Uterus (tissue), 4 donors: ENCODE data around the gene ANKRD44. TPM values are rescaled to one million over a fixed set of nuclear protein-coding genes. Genes with fewer than 3 reads are reported as not detected.
A peak's percentile ranks its signal among the peaks of the same experiment; 100 is the strongest.

Experiments used
- DNase-seq, 2 donors: peaks; one replicate each; pipeline ENCODE4 v3.0.0-alpha.2; 2019 to 2020
- H3K27ac ChIP-seq, 2 donors: fragments of 200-600 bp; sonication (generic); 1 replicate in 1 of 2; 2 replicates in 1 of 2; pipeline ENCODE4 v1.5.1; 2016 to 2018
- H3K27me3 ChIP-seq, 2 donors: fragments of 200-600 bp; sonication (generic); one replicate each; pipeline ENCODE4 v1.5.1; 2018 to 2019; ENCODE audit warnings: control low read depth in 1 of 2
- H3K36me3 ChIP-seq, 2 donors: fragments of 200-600 bp; sonication (generic); one replicate each; pipeline ENCODE4 v1.5.1; 2019; ENCODE audit warnings: control low read depth in 1 of 2
- H3K4me1 ChIP-seq, 2 donors: fragments of 200-600 bp; sonication (generic); one replicate each; pipeline ENCODE4 v1.5.1; 2018 to 2019; ENCODE audit warnings: control low read depth in 1 of 2
- H3K4me3 ChIP-seq, 2 donors: fragments of 200-600 bp; sonication (generic); 1 replicate in 1 of 2; 2 replicates in 1 of 2; pipeline ENCODE4 v1.5.1; 2018 to 2019; ENCODE audit warnings: mild to moderate bottlenecking in 1 of 2
- H3K9me3 ChIP-seq, 2 donors: fragments of 200-600 bp; sonication (generic); one replicate each; pipeline ENCODE4 v1.5.1; 2019; ENCODE audit warnings: control low read depth in 1 of 2
- POLR2A ChIP-seq, 2 donors: fragments of 450-650 bp; IDR thresholded peaks; one replicate each; pipeline ENCODE4 v1.6.1; 2016; ENCODE audit warnings: antibody characterized with exemption in 2 of 2, mild to moderate bottlenecking in 1 of 2, moderate library complexity in 1 of 2
- intact Hi-C: fragments of 100-400 bp; cut with DNase I; formaldehyde crosslinking; loops from one replicate; pipeline ENCODE4 v1.15.1; 2023; ENCODE audit warnings: low total_unique reads
- total RNA-seq, 4 donors: library from RNA; depleted of rRNA in 3 of 4; stranded (reverse); fragments of >200 nt in 3 of 4; gene quantifications; one replicate each; pipeline versions ENCODE4 v1.1.0 to v1.2.4, GENCODE V29; 2014 to 2023
- TF ChIP-seq, protein P1 (sequence below), 4 experiments: fragments of 200-600 bp in 2 of 4; fragments of 450-650 bp in 2 of 4; sonication (generic) in 2 of 4; IDR thresholded peaks; one replicate each; pipeline ENCODE4 v1.5.1; 2016 to 2019; ENCODE audit warnings: antibody characterized with exemption in 4 of 4, mild to moderate bottlenecking in 2 of 4, moderate library complexity in 1 of 4
- donor health status: DM: yes; HTN: yes; CAD: no.

ANKRD44 gene
- total RNA-seq, 4 donors from 2014 or later = 14.4 to 71.5 (median 23.2) TPM

DNA sequence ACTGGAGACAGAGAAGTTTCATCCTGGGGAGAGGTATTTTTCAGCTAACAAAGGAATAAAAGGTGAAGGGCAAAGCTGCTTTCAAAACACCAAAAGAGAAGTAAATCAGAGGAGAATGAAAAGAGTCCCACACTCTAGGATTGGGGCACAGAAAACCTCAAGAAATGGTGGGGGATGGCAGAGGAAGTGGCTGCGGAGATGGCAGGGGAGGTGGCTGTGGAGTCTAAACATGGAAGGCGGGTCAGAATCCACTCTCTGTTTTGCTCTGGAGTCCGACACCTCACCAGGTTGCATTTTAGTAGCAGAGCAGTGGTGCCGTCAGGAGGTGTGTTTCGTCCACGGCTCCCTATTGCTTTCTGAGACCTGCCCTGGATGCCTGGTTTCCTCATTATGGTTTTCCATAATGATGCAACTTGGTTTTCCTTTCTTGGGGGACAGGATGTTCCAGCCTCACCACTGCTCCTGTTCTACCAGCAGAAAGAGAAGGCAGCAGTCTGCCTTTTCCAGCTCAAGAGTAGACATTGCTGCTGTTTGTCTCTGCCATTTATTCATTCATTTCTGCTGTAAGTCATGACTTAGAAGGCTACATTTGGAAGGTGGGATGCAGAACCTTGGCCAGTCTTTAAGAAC is 188.7 kb downstream of the ANKRD44 start:
- no peaks in the 10 kb centered on the region for H3K4me1 ChIP-seq
- DNase-seq = no peak
- H3K27ac ChIP-seq = no peak overlapping the region
- intact Hi-C loops = loop anchor here (10.0 kb wide), 1 partner anchor 253 kb away; no protein-coding TSS in a partner anchor
- no peaks in the 10 kb centered on the region for H3K9me3 ChIP-seq
- no peaks in the 10 kb centered on the region for H3K27me3 ChIP-seq
- no peak overlapping the region for H3K4me3 ChIP-seq
- no peak for TF ChIP-seq POLR2A (IDR thresholded peaks at IDR 0.05)
- H3K36me3 ChIP-seq = no peaks in the 10 kb centered on the region

DNA sequence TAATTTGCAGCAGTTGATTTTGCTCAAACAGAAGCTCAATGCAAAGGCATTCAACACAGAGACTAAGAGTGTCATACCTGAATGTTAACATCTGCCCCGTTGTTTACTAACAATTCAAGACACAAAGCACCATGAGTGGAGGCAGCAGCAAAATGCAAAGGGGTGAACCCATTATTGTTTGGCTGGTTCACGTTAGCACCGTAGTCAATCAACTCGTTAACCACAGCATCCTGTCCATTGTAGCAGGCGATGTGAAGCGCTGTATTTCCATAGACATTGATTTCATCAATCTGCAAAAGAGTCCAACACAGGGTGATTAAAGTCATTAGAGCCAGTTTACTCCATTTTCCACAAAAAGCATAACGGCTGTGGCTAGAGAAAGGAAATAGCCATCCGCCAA is 189.3 kb downstream of the ANKRD44 start:
- Histone ChIP-seq H3K27ac (no peak overlapping the region), H3K27me3 (no peaks in the 10 kb centered on the region), H3K36me3 (no peaks in the 10 kb centered on the region), H3K4me1 (no peaks in the 10 kb centered on the region), H3K4me3 (no peak overlapping the region), H3K9me3 (no peaks in the 10 kb centered on the region)
- TF ChIP-seq, protein P1, sequence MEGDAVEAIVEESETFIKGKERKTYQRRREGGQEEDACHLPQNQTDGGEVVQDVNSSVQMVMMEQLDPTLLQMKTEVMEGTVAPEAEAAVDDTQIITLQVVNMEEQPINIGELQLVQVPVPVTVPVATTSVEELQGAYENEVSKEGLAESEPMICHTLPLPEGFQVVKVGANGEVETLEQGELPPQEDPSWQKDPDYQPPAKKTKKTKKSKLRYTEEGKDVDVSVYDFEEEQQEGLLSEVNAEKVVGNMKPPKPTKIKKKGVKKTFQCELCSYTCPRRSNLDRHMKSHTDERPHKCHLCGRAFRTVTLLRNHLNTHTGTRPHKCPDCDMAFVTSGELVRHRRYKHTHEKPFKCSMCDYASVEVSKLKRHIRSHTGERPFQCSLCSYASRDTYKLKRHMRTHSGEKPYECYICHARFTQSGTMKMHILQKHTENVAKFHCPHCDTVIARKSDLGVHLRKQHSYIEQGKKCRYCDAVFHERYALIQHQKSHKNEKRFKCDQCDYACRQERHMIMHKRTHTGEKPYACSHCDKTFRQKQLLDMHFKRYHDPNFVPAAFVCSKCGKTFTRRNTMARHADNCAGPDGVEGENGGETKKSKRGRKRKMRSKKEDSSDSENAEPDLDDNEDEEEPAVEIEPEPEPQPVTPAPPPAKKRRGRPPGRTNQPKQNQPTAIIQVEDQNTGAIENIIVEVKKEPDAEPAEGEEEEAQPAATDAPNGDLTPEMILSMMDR (IDR thresholded peaks at IDR 0.05) = no peak
- no peak for TF ChIP-seq POLR2A (IDR thresholded peaks at IDR 0.05)
- intact Hi-C loops = loop anchor here (10.0 kb wide), 1 partner anchor 254 kb away; no protein-coding TSS in a partner anchor
- no peak for DNase-seq

DNA sequence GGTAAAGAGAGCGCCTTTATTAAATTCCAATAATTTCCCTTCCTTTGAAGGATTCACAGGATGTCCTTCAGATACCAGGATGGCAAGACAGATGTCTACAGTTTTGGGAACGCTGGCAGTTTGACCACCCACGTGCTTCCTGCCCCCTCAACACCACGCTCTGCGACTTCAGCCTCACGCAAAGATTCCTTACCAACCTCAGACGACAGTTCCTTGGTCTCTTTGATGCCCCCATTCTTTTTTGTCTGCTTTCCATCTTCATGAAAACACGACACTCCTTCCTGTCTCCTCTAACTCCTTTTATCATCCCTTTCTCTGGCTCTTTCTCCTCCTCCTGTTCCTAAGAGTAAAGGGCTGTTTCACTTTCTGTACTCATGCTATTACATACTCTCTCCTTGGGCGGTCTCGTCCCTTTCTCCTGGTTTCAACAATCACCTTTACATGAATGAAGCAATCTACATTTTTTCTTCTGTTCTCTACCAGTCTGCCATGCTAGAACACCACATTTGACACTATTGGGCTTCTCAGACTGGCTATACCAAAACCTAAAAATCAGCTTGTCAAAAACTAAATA is 194.2 kb downstream of the ANKRD44 start:
- Histone ChIP-seq H3K27ac (no peak overlapping the region), H3K36me3 (no peaks in the 10 kb centered on the region), H3K4me3 (no peak overlapping the region), H3K4me1 (no peaks in the 10 kb centered on the region), H3K9me3 (no peaks in the 10 kb centered on the region), H3K27me3 (no peaks in the 10 kb centered on the region)
- DNase-seq = no peak
- TF ChIP-seq POLR2A (IDR thresholded peaks at IDR 0.05) = no peak
- TF ChIP-seq, protein P1 (IDR thresholded peaks at IDR 0.05) = no peak
- intact Hi-C loops = loop anchor here (10.0 kb wide), 1 partner anchor 198 kb away; the partner anchor contains the start of gene ANKRD44

DNA sequence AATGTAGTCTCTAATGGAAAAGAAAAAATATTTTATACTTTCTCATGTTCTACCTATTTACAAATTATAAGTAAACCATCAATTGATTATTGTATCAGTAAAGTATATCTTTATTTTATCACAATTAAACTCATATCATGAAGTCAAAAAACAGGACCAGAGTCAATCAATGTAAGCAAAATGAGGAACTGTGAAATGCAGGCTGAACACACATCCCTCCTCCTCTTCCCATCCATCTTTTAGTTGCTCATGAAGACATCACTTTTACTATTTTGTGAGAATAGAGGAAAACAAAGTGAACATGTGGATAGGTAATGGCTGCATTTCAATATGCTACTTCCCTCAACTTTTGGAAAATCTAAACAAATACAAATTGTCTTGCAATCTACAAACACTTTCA is 195.3 kb downstream of the ANKRD44 start:
- no peak overlapping the region for H3K27ac ChIP-seq
- TF ChIP-seq, protein P1 (IDR thresholded peaks at IDR 0.05) = no peak
- TF ChIP-seq POLR2A (IDR thresholded peaks at IDR 0.05) = no peak
- intact Hi-C loops = loop anchor here (10.0 kb wide), 1 partner anchor 199 kb away; the partner anchor contains the start of gene ANKRD44

DNA sequence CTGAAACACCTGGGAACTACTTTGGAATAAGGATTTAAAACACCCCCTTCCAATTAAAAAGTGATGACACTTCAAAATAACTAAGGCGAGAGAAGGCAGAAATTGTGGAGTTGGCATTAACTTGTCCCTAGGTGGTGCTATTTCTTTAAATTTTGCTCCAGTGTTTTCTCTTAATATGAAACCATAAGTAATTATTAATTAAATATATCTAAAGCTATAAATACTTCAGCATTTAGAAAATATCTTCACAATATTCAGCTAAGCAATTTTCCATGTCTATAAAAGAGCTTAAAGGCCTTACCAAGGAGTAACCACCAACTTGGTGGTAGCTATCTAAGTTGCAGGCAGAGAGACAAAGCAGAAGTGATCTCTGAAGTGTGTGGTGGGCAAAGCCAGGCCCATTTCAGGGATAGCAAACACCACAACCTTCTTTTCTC is 197.3 kb downstream of the ANKRD44 start:
- no peaks in the 10 kb centered on the region for H3K36me3 ChIP-seq
- TF ChIP-seq, protein P1 (IDR thresholded peaks at IDR 0.05) = peak; percentile 45 to 59 (median 53)
- TF ChIP-seq POLR2A (IDR thresholded peaks at IDR 0.05) = no peak
- intact Hi-C loops = loop anchor here (10.0 kb wide), 1 partner anchor 202 kb away; the partner anchor contains the start of gene ANKRD44
- no peak overlapping the region for H3K4me3 ChIP-seq
- no peaks in the 10 kb centered on the region for H3K9me3 ChIP-seq
- peaks cover 0 to 4% of the 10 kb centered on the region in 2 donors for H3K4me1 ChIP-seq
- no peak overlapping the region for H3K27ac ChIP-seq
- no peaks in the 10 kb centered on the region for H3K27me3 ChIP-seq
- DNase-seq = no peak

More for the DNA sequence above, 195.3 kb downstream of the ANKRD44 start:
- Histone ChIP-seq H3K36me3 (no peaks in the 10 kb centered on the region), H3K4me1 (no peaks in the 10 kb centered on the region), H3K9me3 (no peaks in the 10 kb centered on the region), H3K27me3 (no peaks in the 10 kb centered on the region), H3K4me3 (no peak overlapping the region)
- no peak for DNase-seq
